HepG2 (cell line): ENCODE measurements around the gene SYS1. TPM values are rescaled to one million over a fixed set of nuclear protein-coding genes. Genes with fewer than 3 reads are reported as not detected.

Source experiments
- CENPX ChIP-seq: sonication (generic); formaldehyde crosslinking; IDR thresholded peaks from 2 replicates; pipeline ENCODE4 v1.9.0; 2021; ENCODE audit warnings: mild to moderate bottlenecking, missing genetic modification reagents, moderate library complexity
- CHD2 ChIP-seq: IDR thresholded peaks from 2 replicates; pipeline ENCODE4 v1.6.1; 2011; ENCODE audit warnings: low read depth, low read length, improper control_type of control experiment
- FOXA3 ChIP-seq: IDR thresholded peaks from 2 replicates; pipeline ENCODE4 v1.6.1; 2016; ENCODE audit warnings: missing genetic modification reagents, missing compliant biosample characterization
- IRF2 ChIP-seq: IDR thresholded peaks from 2 replicates; pipeline ENCODE4 v1.6.1; 2018; ENCODE audit warnings: missing genetic modification reagents, missing compliant biosample characterization
- ONECUT2 ChIP-seq: sonication (generic); formaldehyde crosslinking; IDR thresholded peaks from 2 replicates; pipeline ENCODE4 v1.4.0; 2020; ENCODE audit warnings: missing genetic modification reagents
- RCOR2 ChIP-seq: IDR thresholded peaks from 2 replicates; pipeline ENCODE4 v1.6.1; 2016; ENCODE audit warnings: missing biosample characterization, missing genetic modification reagents
- RFX5 ChIP-seq: IDR thresholded peaks from 2 replicates; pipeline ENCODE4 v1.6.1; 2011; ENCODE audit warnings: low read depth, low read length, improper control_type of control experiment
- SMYD3 ChIP-seq: sonication (generic); formaldehyde crosslinking; IDR thresholded peaks from 2 replicates; pipeline ENCODE4 v1.8.1; 2023; ENCODE audit warnings: mild to moderate bottlenecking, missing genetic modification reagents
- STAT5B ChIP-seq: sonication (generic); formaldehyde crosslinking; IDR thresholded peaks from 2 replicates; pipeline ENCODE4 v1.4.0; 2020; ENCODE audit warnings: missing genetic modification reagents
- ZFP1 ChIP-seq: IDR thresholded peaks from 2 replicates; pipeline ENCODE4 v1.6.1; 2016
- ZKSCAN5 ChIP-seq: sonication (generic); formaldehyde crosslinking; IDR thresholded peaks from 2 replicates; pipeline ENCODE4 v1.5.1; 2020; ENCODE audit warnings: mild to moderate bottlenecking, missing genetic modification reagents
- ZNF251 ChIP-seq: sonication (generic); formaldehyde crosslinking; IDR thresholded peaks from 2 replicates; pipeline ENCODE4 v1.9.0; 2021; ENCODE audit warnings: mild to moderate bottlenecking, missing genetic modification reagents
- ZNF33A ChIP-seq: sonication (generic); formaldehyde crosslinking; IDR thresholded peaks from 2 replicates; pipeline ENCODE4 v1.5.1; 2020; ENCODE audit warnings: missing genetic modification reagents, mild to moderate bottlenecking, moderate library complexity, borderline replicate concordance
- ZNF556 ChIP-seq: sonication (generic); formaldehyde crosslinking; IDR thresholded peaks from 2 replicates; pipeline ENCODE4 v1.4.0; 2020; ENCODE audit warnings: mild to moderate bottlenecking, missing genetic modification reagents, borderline replicate concordance
- ZNF7 ChIP-seq: IDR thresholded peaks from 2 replicates; pipeline ENCODE4 v1.6.1; 2016; ENCODE audit warnings: missing biosample characterization, missing genetic modification reagents
- ZNF75D ChIP-seq: sonication (generic); formaldehyde crosslinking; IDR thresholded peaks from 2 replicates; pipeline ENCODE4 v1.8.1; 2023; ENCODE audit warnings: missing genetic modification reagents, mild to moderate bottlenecking, borderline replicate concordance
- ZNF891 ChIP-seq: sonication (generic); formaldehyde crosslinking; IDR thresholded peaks from 2 replicates; pipeline ENCODE4 v1.5.0; 2020; ENCODE audit warnings: mild to moderate bottlenecking, missing genetic modification reagents
- polyA plus RNA-seq, 8 experiments: library from polyadenylated mRNA; depleted of rRNA in 3 of 8; stranded (reverse) in 7 of 8; unstranded in 1 of 8; fragments of >200 nt; fragmentation: Illumina TruSeq in 4 of 8; extraction: Trizol in 4 of 8; gene quantifications; 2 replicates each; pipeline versions ENCODE4 v1.2.1 to v1.2.3, GENCODE V29; 2011 to 2016; ENCODE audit warnings: low read depth in 4 of 8, missing spikeins in 1 of 8, mixed read lengths in 1 of 8; ENCODE audit not compliant: insufficient read depth in 1 of 8
- total RNA-seq, 5 experiments: library from RNA; depleted of rRNA; stranded (reverse); fragments of >200 nt; fragmentation: Illumina TruSeq; extraction: Trizol; gene quantifications; 2 replicates each; pipeline ENCODE4 v1.2.3, GENCODE V29; 2016; ENCODE audit warnings: low read depth in 1 of 5
- TF ChIP-seq, protein P1 (sequence below): sonication (generic); formaldehyde crosslinking; IDR thresholded peaks from 2 replicates; pipeline ENCODE4 v1.5.0; 2020; ENCODE audit warnings: missing genetic modification reagents
- TF ChIP-seq, protein P2 (sequence below): sonication (generic); IDR thresholded peaks from 2 replicates; pipeline ENCODE4 v1.6.1; 2016; ENCODE audit warnings: low read depth, borderline replicate concordance
- TF ChIP-seq, protein P3 (sequence below): sonication (generic); formaldehyde crosslinking; IDR thresholded peaks from 2 replicates; pipeline ENCODE4 v1.8.1; 2023; ENCODE audit warnings: mild to moderate bottlenecking, missing genetic modification reagents
- TF ChIP-seq, protein P4 (sequence below): sonication (generic); formaldehyde crosslinking; IDR thresholded peaks from 2 replicates; pipeline ENCODE4 v1.4.0; 2020; ENCODE audit warnings: missing genetic modification reagents, low read depth, mild to moderate bottlenecking, borderline replicate concordance
- TF ChIP-seq, protein P5 (sequence below): sonication (generic); formaldehyde crosslinking; IDR thresholded peaks from 2 replicates; pipeline ENCODE4 v1.8.0; 2022; ENCODE audit warnings: mild to moderate bottlenecking, missing genetic modification reagents, borderline replicate concordance
- TF ChIP-seq, protein P6 (sequence below): sonication (generic); formaldehyde crosslinking; IDR thresholded peaks from 2 replicates; pipeline ENCODE4 v1.8.0; 2022; ENCODE audit warnings: mild to moderate bottlenecking, missing genetic modification reagents

Gene SYS1
- total and polyA plus RNA-seq, 2 of the 13 experiments (the other 11 are each of a cell fraction or from before 2014, with no cell fraction given), result 38.3 to 65.6 TPM

DNA sequence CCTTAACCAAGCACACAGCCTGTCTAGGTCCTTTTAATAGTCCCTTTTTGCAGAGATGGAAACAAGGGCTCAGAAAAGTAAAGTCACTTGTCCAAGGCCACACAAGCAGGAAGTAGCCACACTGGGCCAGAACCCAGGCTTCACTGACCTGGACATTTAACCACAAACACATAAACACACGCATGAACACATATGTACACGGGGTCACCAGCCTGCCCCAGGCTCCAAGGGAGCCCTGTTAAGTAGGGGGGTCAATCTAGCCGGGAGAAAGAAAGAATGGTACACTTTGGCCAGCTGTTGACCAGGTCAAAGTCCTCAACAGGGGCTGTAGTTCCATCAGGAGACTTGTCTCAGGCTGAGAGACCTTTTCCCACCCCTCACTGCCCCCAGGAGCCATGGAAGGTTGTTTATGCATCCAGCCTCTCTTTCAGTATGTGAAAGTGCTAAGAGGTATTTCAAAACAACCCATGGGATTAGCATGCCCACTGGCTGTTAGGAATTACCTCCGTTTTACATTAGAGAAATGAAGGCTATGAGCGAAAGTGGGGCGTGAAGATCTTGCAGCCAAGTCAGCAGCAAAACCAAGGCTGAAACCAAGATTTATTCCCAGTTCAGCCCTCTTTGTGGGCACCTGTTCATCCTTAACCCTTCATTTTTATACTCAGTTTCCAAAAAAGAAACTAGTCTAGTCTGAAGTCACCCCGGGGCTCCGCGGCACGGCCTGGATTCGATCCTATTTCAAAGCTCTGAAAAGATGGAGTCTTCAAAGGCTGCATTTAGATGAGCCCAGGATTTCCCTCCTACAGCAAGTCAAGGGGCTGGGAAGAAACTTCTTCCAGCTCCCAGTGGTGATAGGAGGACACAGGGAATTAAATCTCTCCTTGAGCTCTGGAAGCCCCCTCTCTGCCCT, 24.6 kb upstream of the SYS1 start (continued):
- TF ChIP-seq, protein P1, sequence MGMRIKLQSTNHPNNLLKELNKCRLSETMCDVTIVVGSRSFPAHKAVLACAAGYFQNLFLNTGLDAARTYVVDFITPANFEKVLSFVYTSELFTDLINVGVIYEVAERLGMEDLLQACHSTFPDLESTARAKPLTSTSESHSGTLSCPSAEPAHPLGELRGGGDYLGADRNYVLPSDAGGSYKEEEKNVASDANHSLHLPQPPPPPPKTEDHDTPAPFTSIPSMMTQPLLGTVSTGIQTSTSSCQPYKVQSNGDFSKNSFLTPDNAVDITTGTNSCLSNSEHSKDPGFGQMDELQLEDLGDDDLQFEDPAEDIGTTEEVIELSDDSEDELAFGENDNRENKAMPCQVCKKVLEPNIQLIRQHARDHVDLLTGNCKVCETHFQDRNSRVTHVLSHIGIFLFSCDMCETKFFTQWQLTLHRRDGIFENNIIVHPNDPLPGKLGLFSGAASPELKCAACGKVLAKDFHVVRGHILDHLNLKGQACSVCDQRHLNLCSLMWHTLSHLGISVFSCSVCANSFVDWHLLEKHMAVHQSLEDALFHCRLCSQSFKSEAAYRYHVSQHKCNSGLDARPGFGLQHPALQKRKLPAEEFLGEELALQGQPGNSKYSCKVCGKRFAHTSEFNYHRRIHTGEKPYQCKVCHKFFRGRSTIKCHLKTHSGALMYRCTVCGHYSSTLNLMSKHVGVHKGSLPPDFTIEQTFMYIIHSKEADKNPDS (CRISPR knock-in tag), result no peak
- no peak for TF ChIP-seq ZNF7 (CRISPR knock-in tag)
- TF ChIP-seq, protein P2, sequence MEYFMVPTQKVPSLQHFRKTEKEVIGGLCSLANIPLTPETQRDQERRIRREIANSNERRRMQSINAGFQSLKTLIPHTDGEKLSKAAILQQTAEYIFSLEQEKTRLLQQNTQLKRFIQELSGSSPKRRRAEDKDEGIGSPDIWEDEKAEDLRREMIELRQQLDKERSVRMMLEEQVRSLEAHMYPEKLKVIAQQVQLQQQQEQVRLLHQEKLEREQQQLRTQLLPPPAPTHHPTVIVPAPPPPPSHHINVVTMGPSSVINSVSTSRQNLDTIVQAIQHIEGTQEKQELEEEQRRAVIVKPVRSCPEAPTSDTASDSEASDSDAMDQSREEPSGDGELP, result peak; percentile 94
- TF ChIP-seq IRF2 (CRISPR knock-in tag), result no peak; the same call in 1 of the 2 replicates
- TF ChIP-seq, protein P3, sequence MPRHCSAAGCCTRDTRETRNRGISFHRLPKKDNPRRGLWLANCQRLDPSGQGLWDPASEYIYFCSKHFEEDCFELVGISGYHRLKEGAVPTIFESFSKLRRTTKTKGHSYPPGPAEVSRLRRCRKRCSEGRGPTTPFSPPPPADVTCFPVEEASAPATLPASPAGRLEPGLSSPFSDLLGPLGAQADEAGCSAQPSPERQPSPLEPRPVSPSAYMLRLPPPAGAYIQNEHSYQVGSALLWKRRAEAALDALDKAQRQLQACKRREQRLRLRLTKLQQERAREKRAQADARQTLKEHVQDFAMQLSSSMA, result no peak
- TF ChIP-seq, protein P4, sequence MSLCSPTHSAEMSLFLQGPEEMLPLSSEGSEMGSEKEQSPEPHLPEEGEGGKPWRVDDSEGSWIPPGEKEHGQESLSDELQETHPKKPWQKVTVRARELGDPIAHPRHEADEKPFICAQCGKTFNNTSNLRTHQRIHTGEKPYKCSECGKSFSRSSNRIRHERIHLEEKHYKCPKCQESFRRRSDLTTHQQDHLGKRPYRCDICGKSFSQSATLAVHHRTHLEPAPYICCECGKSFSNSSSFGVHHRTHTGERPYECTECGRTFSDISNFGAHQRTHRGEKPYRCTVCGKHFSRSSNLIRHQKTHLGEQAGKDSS, result 0 out of 2 replicates have a peak, but pooled peaks have one; percentile 31
- no peak for TF ChIP-seq ZNF251 (CRISPR knock-in tag)
- TF ChIP-seq, protein P5, sequence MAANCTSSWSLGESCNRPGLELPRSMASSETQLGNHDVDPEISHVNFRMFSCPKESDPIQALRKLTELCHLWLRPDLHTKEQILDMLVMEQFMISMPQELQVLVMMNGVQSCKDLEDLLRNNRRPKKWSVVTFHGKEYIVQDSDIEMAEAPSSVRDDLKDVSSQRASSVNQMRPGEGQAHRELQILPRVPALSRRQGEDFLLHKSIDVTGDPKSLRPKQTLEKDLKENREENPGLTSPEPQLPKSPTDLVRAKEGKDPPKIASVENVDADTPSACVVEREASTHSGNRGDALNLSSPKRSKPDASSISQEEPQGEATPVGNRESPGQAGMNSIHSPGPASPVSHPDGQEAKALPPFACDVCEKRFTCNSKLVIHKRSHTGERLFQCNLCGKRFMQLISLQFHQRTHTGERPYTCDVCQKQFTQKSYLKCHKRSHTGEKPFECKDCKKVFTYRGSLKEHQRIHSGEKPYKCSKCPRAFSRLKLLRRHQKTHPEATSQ (CRISPR knock-in tag), result 0 out of 2 replicates have a peak, but pooled peaks have one; percentile 0
- TF ChIP-seq ZNF75D (CRISPR knock-in tag), result no peak
- TF ChIP-seq, protein P6, sequence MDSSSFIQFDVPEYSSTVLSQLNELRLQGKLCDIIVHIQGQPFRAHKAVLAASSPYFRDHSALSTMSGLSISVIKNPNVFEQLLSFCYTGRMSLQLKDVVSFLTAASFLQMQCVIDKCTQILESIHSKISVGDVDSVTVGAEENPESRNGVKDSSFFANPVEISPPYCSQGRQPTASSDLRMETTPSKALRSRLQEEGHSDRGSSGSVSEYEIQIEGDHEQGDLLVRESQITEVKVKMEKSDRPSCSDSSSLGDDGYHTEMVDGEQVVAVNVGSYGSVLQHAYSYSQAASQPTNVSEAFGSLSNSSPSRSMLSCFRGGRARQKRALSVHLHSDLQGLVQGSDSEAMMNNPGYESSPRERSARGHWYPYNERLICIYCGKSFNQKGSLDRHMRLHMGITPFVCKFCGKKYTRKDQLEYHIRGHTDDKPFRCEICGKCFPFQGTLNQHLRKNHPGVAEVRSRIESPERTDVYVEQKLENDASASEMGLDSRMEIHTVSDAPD (CRISPR knock-in tag), result 0 out of 2 replicates have a peak, but pooled peaks have one; percentile 17
- TF ChIP-seq ZNF891 (CRISPR knock-in tag), result no peak
- no peak for TF ChIP-seq CENPX (CRISPR knock-in tag)
- no peak for TF ChIP-seq STAT5B (CRISPR knock-in tag)
- TF ChIP-seq ZNF556 (CRISPR knock-in tag), result no peak
- TF ChIP-seq ZFP1 (CRISPR knock-in tag), result no peak
- TF ChIP-seq SMYD3 (CRISPR knock-in tag), result no peak
- peak; percentile 87 for TF ChIP-seq FOXA3 (CRISPR knock-in tag)
- no peak for TF ChIP-seq RCOR2
- TF ChIP-seq CHD2, result 0 out of 2 replicates have a peak, but pooled peaks have one; percentile 13
- no peak for TF ChIP-seq ZNF33A (CRISPR knock-in tag)
- no peak for TF ChIP-seq RFX5
- peak; percentile 55; the same call in 1 of the 2 replicates for TF ChIP-seq ZKSCAN5 (CRISPR knock-in tag)
- no peak for TF ChIP-seq ONECUT2 (CRISPR knock-in tag)
